ENCODE results near the gene FAAP20.

- TF ChIP-seq CTCF (IDR thresholded peaks at IDR 0.05) (no peak), POLR2A (IDR thresholded peaks at IDR 0.05) (no peak)
Measured at GRCh38 chr1:2192031-2192995, 2.3 kb downstream of the FAAP20 start.
